WERI-Rb-1 (cell line): Measurements from ENCODE around the gene TNFAIP2.
A peak's percentile ranks its signal among the peaks of the same experiment; 100 is the strongest.

Source experiments
- DNase-seq: peaks from one replicate; pipeline ENCODE4 v3.0.0-alpha.2; 2020
- H3K27ac ChIP-seq: fragments of 250-450 bp; sonication (Bioruptor Pico); 2 replicates; pipeline ENCODE4 v1.5.1; 2020; ENCODE audit warnings: mild to moderate bottlenecking, moderate library complexity
- H3K27me3 ChIP-seq: fragments of 250-450 bp; sonication (Bioruptor Pico); 2 replicates; pipeline ENCODE4 v1.5.1; 2021; ENCODE audit warnings: mild to moderate bottlenecking, low read depth, moderate library complexity; ENCODE audit not compliant: insufficient read depth, severe bottlenecking
- H3K36me3 ChIP-seq: fragments of 250-450 bp; sonication (Bioruptor Pico); 2 replicates; pipeline ENCODE4 v1.5.1; 2020; ENCODE audit warnings: mild to moderate bottlenecking, moderate library complexity
- H3K4me3 ChIP-seq: 2 replicates; pipeline ENCODE4 v1.5.1; 2011; ENCODE audit warnings: low read depth, mild to moderate bottlenecking, control low read depth, low read length
- H3K9me3 ChIP-seq: fragments of 250-450 bp; sonication (Bioruptor Pico); 2 replicates; pipeline ENCODE4 v1.5.1; 2021; ENCODE audit warnings: mild to moderate bottlenecking, moderate library complexity; ENCODE audit not compliant: severe bottlenecking
- TF ChIP-seq, protein P1 (sequence below): IDR thresholded peaks from 2 replicates; pipeline ENCODE4 v1.5.1; 2011; ENCODE audit warnings: low read depth, mild to moderate bottlenecking, control low read depth, inconsistent platforms, low read length

The TNFAIP2 gene

DNA sequence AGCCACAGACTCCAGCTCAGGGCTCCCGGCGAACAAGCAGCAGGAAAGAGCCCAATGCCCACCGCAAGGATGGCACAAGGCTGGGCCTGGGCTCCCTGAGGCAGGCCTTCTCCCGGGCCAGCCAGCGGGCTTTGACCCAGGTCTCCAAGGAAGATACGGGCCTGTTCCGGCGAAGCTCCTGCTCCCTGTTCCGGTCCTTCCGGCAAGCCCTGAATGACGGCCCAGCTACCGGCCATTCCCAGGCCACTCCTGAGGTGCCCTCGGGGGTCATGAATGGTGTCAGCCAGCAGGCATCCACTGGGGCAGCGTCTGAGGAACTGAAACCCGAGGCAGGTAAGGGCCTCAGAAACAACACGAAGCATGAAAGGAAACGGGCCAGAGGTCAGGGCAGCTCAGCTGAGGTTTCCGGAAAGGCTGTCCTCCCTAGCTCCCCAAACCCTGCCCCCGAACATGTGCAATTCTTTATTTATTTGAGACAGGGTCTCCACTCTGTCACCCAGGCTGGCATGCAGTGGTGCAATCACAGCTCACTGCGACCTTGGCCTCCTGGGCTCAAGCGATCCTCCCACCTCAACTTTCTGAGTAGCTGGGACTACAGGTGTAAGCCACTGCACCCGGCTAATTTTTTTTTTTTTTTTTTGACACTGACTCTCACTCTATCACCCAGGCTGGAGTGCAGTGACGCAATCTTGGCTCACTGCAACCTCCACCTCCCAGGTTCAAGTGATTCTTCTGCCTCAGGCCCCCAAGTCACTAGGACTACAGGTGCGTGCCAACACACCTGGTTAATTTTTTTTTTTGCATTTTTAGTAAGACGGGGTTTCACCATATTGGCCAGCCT lies 22.8 kb upstream of the TNFAIP2 start:
- H3K27ac ChIP-seq: no peak overlapping the region
- DNase-seq: no peak
- TF ChIP-seq, protein P1, sequence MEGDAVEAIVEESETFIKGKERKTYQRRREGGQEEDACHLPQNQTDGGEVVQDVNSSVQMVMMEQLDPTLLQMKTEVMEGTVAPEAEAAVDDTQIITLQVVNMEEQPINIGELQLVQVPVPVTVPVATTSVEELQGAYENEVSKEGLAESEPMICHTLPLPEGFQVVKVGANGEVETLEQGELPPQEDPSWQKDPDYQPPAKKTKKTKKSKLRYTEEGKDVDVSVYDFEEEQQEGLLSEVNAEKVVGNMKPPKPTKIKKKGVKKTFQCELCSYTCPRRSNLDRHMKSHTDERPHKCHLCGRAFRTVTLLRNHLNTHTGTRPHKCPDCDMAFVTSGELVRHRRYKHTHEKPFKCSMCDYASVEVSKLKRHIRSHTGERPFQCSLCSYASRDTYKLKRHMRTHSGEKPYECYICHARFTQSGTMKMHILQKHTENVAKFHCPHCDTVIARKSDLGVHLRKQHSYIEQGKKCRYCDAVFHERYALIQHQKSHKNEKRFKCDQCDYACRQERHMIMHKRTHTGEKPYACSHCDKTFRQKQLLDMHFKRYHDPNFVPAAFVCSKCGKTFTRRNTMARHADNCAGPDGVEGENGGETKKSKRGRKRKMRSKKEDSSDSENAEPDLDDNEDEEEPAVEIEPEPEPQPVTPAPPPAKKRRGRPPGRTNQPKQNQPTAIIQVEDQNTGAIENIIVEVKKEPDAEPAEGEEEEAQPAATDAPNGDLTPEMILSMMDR: no peak
- no peak overlapping the region for H3K4me3 ChIP-seq
- H3K9me3 ChIP-seq: no peaks in the 10 kb centered on the region
- no peaks in the 10 kb centered on the region for H3K36me3 ChIP-seq
- H3K27me3 ChIP-seq: peaks cover 11% of the 10 kb centered on the region

DNA sequence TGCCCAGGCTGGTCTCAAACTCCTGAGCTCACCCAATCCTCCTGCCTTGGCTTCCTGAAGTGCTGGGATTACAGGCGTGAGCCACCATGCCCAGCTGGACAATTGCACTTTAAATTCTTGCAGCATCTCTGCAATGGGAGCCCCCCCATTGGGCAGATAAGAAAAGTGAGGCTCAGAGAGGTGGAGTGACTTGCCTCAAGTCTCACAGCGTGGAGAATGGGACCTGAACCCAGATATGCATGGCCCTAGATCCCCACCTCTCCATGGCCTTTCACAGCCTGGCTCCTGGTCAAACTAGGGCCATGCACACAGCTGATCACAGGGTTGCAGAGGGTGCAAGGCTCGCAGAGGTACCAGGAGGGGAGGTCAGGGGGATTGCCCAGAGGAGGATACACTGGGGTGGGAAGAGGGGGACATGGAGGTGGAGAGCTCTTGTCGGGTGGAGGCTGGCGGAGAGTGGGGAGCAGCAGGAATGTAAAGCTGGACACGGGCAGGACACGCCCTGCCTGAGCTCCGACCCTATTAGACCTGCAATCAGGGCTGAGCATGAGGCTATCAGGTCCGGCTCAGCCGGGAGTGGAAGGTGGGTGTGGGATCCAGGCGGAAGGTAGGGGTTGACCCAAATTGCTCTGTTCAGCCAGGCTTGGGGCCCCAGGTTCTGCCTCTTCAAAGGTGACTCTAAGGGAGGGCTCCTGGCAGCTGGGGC lies 21.9 kb upstream of the TNFAIP2 start:
- TF ChIP-seq, protein P1: no peak
- H3K27ac ChIP-seq: no peak overlapping the region
- H3K9me3 ChIP-seq: no peaks in the 10 kb centered on the region
- H3K27me3 ChIP-seq: peaks cover 11% of the 10 kb centered on the region
- no peaks in the 10 kb centered on the region for H3K36me3 ChIP-seq
- DNase-seq: no peak
- no peak overlapping the region for H3K4me3 ChIP-seq

DNA sequence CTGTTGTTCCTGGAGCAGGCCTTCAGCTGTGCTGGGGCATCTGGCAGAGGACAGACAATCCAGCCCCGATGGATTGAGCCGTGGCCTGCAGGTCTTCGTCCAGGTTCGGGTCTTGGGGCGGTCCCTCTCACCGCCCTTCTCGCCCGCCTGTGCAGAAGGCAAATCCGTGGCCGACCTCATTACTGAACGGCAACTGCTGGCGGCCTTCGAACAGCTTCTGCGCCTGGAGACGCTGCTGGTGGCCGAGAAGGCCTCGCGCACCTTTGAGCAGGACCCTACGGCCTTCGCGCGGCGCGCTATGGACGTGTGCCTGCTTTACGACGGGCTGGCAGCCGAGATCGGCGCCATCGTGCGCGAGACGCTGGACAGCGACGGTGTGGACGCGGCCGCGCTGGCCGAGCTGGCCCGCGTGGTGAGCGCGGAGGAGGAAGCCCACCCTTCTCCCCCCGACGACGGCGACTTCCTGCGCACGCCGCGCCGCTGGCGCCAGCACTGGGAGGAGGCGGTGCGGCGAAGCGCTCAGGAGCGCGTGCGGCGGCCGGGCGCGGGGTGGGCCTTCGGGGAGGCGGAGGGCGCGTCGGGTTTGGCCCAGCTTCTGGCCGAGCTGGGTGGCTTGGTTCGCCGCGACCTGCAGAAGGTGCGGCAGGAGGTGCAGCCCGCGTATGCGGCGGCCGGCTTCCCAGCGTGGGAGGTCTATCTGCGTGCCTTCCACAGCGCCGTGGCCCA lies 21.1 kb upstream of the TNFAIP2 start:
- no peaks in the 10 kb centered on the region for H3K9me3 ChIP-seq
- no peaks in the 10 kb centered on the region for H3K36me3 ChIP-seq
- H3K4me3 ChIP-seq: no peak overlapping the region
- TF ChIP-seq, protein P1: no peak
- no peak for DNase-seq
- H3K27me3 ChIP-seq: peaks cover 11% of the 10 kb centered on the region
- no peak overlapping the region for H3K27ac ChIP-seq

DNA sequence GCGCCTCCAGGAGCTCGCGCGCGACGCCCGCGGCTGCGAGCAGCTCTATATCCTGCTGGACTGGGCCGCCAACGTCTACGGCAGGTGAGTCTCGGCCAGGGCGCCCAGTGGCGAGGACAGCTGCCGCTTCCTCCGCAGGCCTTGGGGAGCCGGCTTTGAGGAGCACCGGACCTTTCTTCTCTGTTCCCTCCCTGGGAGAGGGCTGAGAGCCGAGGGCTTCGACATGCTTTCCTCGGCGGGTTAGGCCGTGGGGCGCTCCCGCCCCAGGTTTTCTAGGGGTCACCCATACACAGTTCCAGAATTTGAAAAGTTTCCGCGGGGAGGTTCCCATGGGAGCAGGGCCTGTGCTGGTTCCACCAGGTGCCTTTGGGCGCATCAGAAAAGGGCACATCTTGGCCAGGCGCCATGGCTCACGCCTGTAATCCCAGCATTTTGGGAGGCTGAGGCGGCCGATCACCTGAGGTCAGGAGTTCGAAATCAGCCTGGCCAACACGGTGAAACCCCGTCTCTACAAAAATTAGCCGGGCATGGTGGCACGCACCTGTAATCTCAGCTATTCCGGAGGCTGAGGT lies 20.5 kb upstream of the TNFAIP2 start:
- H3K27me3 ChIP-seq: peaks cover 11% of the 10 kb centered on the region
- H3K36me3 ChIP-seq: no peaks in the 10 kb centered on the region
- no peak overlapping the region for H3K4me3 ChIP-seq
- no peak for DNase-seq
- no peaks in the 10 kb centered on the region for H3K9me3 ChIP-seq
- TF ChIP-seq, protein P1: no peak
- no peak overlapping the region for H3K27ac ChIP-seq

DNA sequence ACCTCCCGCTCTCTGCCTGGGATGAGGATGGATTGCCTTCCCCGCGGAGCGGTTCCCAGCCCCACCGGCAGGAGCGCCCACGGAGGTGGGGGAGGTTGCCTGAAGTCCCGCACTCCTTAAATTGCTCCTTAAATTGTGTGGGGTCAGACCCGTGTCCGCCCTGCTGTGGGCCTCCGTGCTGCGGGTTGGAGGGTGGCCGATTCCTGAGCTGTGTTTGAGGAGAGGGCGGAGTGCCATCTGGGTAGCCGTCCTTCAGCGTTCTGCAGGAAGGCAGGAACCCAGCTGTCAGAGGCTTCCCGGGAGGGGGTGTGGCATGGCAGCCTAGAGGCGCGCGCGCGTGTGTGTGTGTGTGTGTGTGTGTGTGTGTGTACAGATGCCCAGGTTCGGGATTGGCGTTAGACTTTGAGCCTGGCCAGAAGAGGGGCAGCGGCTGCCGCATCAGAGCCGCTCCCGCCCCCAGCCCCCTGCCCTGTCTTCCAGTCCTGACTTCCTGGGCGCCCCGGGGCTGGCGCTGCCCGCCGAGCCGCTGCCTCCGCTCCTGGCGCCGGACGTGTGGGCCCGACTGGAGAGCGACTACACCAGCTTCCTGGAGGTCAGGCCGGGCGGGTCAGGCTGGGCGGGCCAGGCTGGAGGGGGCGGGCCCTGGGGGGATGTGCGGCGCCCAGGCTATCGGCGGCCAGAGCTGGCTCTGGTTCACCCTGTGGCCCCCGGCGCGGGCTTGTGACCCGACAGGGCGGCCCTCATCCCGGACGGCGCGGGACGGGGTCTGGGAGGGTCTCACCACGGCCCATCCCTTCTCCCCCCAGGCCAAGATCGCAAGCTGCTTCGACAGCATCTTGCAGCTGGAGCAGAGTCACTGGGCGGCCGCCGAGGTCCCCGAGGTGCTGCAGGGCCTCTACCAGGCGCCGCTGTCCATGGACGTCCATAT lies 19.5 kb upstream of the TNFAIP2 start:
- TF ChIP-seq, protein P1: peak; percentile 43
- peak; percentile 86 for DNase-seq
- peak overlapping the region; percentile 37 for H3K4me3 ChIP-seq
- H3K36me3 ChIP-seq: no peaks in the 10 kb centered on the region
- H3K27me3 ChIP-seq: peaks cover 11% of the 10 kb centered on the region
- no peaks in the 10 kb centered on the region for H3K9me3 ChIP-seq
- no peak overlapping the region for H3K27ac ChIP-seq
